CD14-positive monocyte (primary cell): ENCODE data around the gene CAMK2N2. TPM values are rescaled to one million over a fixed set of nuclear protein-coding genes. Genes with fewer than 3 reads are reported as not detected.

Source experiments
- DNase-seq, 3 donors: peaks; one replicate each; pipeline ENCODE4 v3.0.0-alpha.2; 2011 to 2022
- H2AFZ ChIP-seq: 2 replicates; pipeline ENCODE4 v1.6.0; 2012; ENCODE audit warnings: mild to moderate bottlenecking, low read depth, low read length, inconsistent platforms; ENCODE audit not compliant: insufficient read depth, poor library complexity, severe bottlenecking
- H3K27ac ChIP-seq, 2 donors: 1 replicate in 1 of 2; 2 replicates in 1 of 2; pipeline ENCODE4 v1.5.1; 2012 to 2013; ENCODE audit warnings: low read length in 2 of 2, control low read depth in 1 of 2, inconsistent platforms in 1 of 2, low read depth in 1 of 2, mild to moderate bottlenecking in 1 of 2
- H3K27me3 ChIP-seq, 2 donors: one replicate each; pipeline versions ENCODE4 v1.6.0 to v1.6.1; 2011 to 2013; ENCODE audit warnings: low read length in 2 of 2; ENCODE audit not compliant: control insufficient read depth in 2 of 2, insufficient read depth in 2 of 2
- H3K36me3 ChIP-seq, 2 donors: replicated peaks in 1 of 2; 1 replicate in 1 of 2; 2 replicates in 1 of 2; pipeline versions ENCODE4 v1.5.1 to v1.6.1; 2012 to 2013; ENCODE audit warnings: low read length in 2 of 2, control low read depth in 1 of 2, inconsistent platforms in 1 of 2, mild to moderate bottlenecking in 1 of 2; ENCODE audit not compliant: insufficient read depth in 2 of 2, control insufficient read depth in 1 of 2
- H3K4me1 ChIP-seq, 2 donors: 1 replicate in 1 of 2; 2 replicates in 1 of 2; pipeline versions ENCODE4 v1.5.1 to v1.6.1; 2012 to 2013; ENCODE audit warnings: low read length in 2 of 2, control low read depth in 1 of 2, inconsistent platforms in 1 of 2, mild to moderate bottlenecking in 1 of 2, moderate library complexity in 1 of 2; ENCODE audit not compliant: insufficient read depth in 2 of 2, control insufficient read depth in 1 of 2
- H3K4me2 ChIP-seq: replicated peaks from 2 replicates; pipeline ENCODE3; 2012; ENCODE audit warnings: low read length, moderate library complexity, mild to moderate bottlenecking; ENCODE audit not compliant: poor library complexity, severe bottlenecking; ENCODE audit errors: extremely low read depth
- H3K4me3 ChIP-seq, 3 experiments: fragments of 200-600 bp in 1 of 3; sonication (generic) in 1 of 3; replicated peaks in 1 of 3; 1 replicate in 2 of 3; 2 replicates in 1 of 3; pipeline ENCODE4 v1.5.1; 2011 to 2013; ENCODE audit warnings: low read length in 3 of 3, mild to moderate bottlenecking in 3 of 3, control low read depth in 2 of 3, low read depth in 2 of 3, inconsistent platforms in 1 of 3, moderate library complexity in 1 of 3
- H3K79me2 ChIP-seq: 2 replicates; pipeline ENCODE4 v1.6.0; 2012; ENCODE audit warnings: mild to moderate bottlenecking, control low read depth, inconsistent platforms, low read length, moderate library complexity; ENCODE audit not compliant: insufficient read depth
- H3K9ac ChIP-seq: 2 replicates; pipeline ENCODE4 v1.6.0; 2017; ENCODE audit warnings: low read length, mild to moderate bottlenecking; ENCODE audit not compliant: insufficient read depth, poor library complexity, severe bottlenecking
- H3K9me3 ChIP-seq, 2 donors: replicated peaks in 1 of 2; 1 replicate in 1 of 2; 2 replicates in 1 of 2; pipeline versions ENCODE4 v1.5.1 to v1.6.1; 2012 to 2013; ENCODE audit warnings: low read length in 2 of 2, control low read depth in 1 of 2; ENCODE audit not compliant: control insufficient read depth in 1 of 2, insufficient read depth in 1 of 2
- H4K20me1 ChIP-seq: 2 replicates; pipeline ENCODE4 v1.6.0; 2012; ENCODE audit warnings: mild to moderate bottlenecking, low read length, control low read depth, moderate library complexity; ENCODE audit not compliant: insufficient read depth
- H3K27ac Mint-ChIP-seq, 7 donors: one replicate each; pipeline ENCODE4 v1.8.0; 2020; ENCODE audit warnings: mild to moderate bottlenecking in 7 of 7, mixed read lengths in 7 of 7, moderate library complexity in 6 of 7, inconsistent platforms in 2 of 7
- H3K27me3 Mint-ChIP-seq, 3 donors: one replicate each; pipeline ENCODE4 v1.8.0; 2021 to 2022; ENCODE audit warnings: low read depth in 3 of 3, mild to moderate bottlenecking in 3 of 3, mixed read lengths in 3 of 3, moderate library complexity in 3 of 3, inconsistent platforms in 1 of 3
- H3K36me3 Mint-ChIP-seq, 2 donors: one replicate each; pipeline ENCODE4 v1.8.0; 2020; ENCODE audit warnings: mixed read lengths in 2 of 2, inconsistent platforms in 1 of 2, mild to moderate bottlenecking in 1 of 2
- H3K4me1 Mint-ChIP-seq: one replicate; pipeline ENCODE4 v1.8.0; 2020; ENCODE audit warnings: mild to moderate bottlenecking, mixed read lengths
- H3K4me3 Mint-ChIP-seq, 2 donors: one replicate each; pipeline ENCODE4 v1.8.0; 2020; ENCODE audit warnings: mild to moderate bottlenecking in 2 of 2, mixed read lengths in 2 of 2, moderate library complexity in 1 of 2
- H3K9me3 Mint-ChIP-seq, 7 donors: one replicate each; pipeline ENCODE4 v1.8.0; 2020 to 2022; ENCODE audit warnings: mixed read lengths in 7 of 7, mild to moderate bottlenecking in 6 of 7, moderate library complexity in 6 of 7, inconsistent platforms in 2 of 7
- WGBS: methylation state at CpG from one replicate; pipeline ENCODE4 v1.1.5; 2013; ENCODE audit warnings: missing lambda C conversion rate; ENCODE audit not compliant: insufficient coverage; 5-methylcytosine and 5-hydroxymethylcytosine counted together
- intact Hi-C, 2 donors: fragments of 100-400 bp; cut with micrococcal nuclease; formaldehyde crosslinking; loops; one replicate each; pipeline versions ENCODE4 v1.15.0 to v1.15.1; 2023
- polyA plus RNA-seq, 3 donors: library from polyadenylated mRNA; depleted of rRNA in 1 of 3; unstranded in 2 of 3; stranded (reverse) in 1 of 3; fragments of 300-500 nt in 2 of 3; fragments of >200 nt in 1 of 3; fragmentation: Illumina TruSeq in 2 of 3; gene quantifications; 1 replicate in 2 of 3; 2 replicates in 1 of 3; pipeline ENCODE4 v1.2.3, GENCODE V29; 2012 to 2021
- TF ChIP-seq, protein P1 (sequence below): fragments of 200-600 bp; IDR thresholded peaks from one replicate; pipeline ENCODE4 v1.8.0; 2022; ENCODE audit warnings: antibody characterized with exemption, mild to moderate bottlenecking

Gene CAMK2N2
- polyA plus RNA-seq, 3 donors = not detected

- no peak overlapping the region for H3K27ac Mint-ChIP-seq
- H3K27ac ChIP-seq = no peak overlapping the region
- H4K20me1 ChIP-seq = no peaks in the 10 kb centered on the region
- H3K27me3 Mint-ChIP-seq = peaks cover 2 to 6% (median 5%) of the 10 kb centered on the region in 3 donors
- H3K4me2 ChIP-seq = no peak overlapping the region
- H3K4me1 Mint-ChIP-seq = no peaks in the 10 kb centered on the region
- H3K79me2 ChIP-seq = no peaks in the 10 kb centered on the region
- H3K36me3 Mint-ChIP-seq = peaks cover 39 to 44% of the 10 kb centered on the region in 2 donors
- H3K36me3 ChIP-seq = peaks cover 39 to 45% of the 10 kb centered on the region in 2 donors
- H3K4me3 Mint-ChIP-seq = peak overlapping the region in 1 of 2 donors; percentile 24
- H3K4me1 ChIP-seq = no peaks in the 10 kb centered on the region
- no peak overlapping the region for H3K4me3 ChIP-seq
- H3K27me3 ChIP-seq = no peaks in the 10 kb centered on the region
- H3K9me3 ChIP-seq = no peaks in the 10 kb centered on the region
- no peak overlapping the region for H3K9ac ChIP-seq
- 72% methylated on average over 39 of the region's 46 CpGs for WGBS
- no peaks in the 10 kb centered on the region for H3K9me3 Mint-ChIP-seq
- DNase-seq = no peak
- no peak overlapping the region for H2AFZ ChIP-seq
- TF ChIP-seq, protein P1, sequence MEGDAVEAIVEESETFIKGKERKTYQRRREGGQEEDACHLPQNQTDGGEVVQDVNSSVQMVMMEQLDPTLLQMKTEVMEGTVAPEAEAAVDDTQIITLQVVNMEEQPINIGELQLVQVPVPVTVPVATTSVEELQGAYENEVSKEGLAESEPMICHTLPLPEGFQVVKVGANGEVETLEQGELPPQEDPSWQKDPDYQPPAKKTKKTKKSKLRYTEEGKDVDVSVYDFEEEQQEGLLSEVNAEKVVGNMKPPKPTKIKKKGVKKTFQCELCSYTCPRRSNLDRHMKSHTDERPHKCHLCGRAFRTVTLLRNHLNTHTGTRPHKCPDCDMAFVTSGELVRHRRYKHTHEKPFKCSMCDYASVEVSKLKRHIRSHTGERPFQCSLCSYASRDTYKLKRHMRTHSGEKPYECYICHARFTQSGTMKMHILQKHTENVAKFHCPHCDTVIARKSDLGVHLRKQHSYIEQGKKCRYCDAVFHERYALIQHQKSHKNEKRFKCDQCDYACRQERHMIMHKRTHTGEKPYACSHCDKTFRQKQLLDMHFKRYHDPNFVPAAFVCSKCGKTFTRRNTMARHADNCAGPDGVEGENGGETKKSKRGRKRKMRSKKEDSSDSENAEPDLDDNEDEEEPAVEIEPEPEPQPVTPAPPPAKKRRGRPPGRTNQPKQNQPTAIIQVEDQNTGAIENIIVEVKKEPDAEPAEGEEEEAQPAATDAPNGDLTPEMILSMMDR = peak; percentile 17
- intact Hi-C loops = no loop called here
Measured at GRCh38 chr3:184241447-184242296, 19.7 kb downstream of the CAMK2N2 start.

DNA sequence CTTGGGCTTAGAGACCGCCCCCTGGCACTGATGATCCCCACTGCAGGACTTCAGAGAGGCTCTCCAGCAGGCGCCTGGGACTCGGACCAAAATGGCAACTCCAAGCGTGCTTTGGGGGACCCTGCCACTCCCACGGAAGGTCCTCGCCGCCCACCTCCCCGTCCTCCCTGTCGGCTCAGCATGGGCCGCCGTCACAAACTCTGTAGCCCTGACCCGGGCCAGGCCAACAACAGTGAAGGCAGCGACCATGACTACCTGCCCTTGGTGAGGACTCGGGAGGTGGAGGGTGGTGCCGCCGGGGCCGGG is 20.3 kb downstream of the CAMK2N2 start:
- H3K27ac ChIP-seq = no peak overlapping the region
- H3K4me3 ChIP-seq = no peak overlapping the region
- 79% methylated on average over 11 of the region's 17 CpGs for WGBS
- peaks cover 39 to 44% of the 10 kb centered on the region in 2 donors for H3K36me3 ChIP-seq
- Mint-ChIP-seq H3K9me3 (no peaks in the 10 kb centered on the region), H3K36me3 (peaks cover 39 to 43% of the 10 kb centered on the region in 2 donors), H3K4me1 (no peaks in the 10 kb centered on the region), H3K27ac (no peak overlapping the region), H3K27me3 (peaks cover 1 to 6% (median 5%) of the 10 kb centered on the region in 3 donors), H3K4me3 (no peak overlapping the region)
- no peaks in the 10 kb centered on the region for H3K9me3 ChIP-seq
- no peaks in the 10 kb centered on the region for H3K79me2 ChIP-seq
- no peaks in the 10 kb centered on the region for H3K27me3 ChIP-seq
- no peaks in the 10 kb centered on the region for H3K4me1 ChIP-seq
- no peak for DNase-seq
- no peaks in the 10 kb centered on the region for H4K20me1 ChIP-seq
- H3K4me2 ChIP-seq = no peak overlapping the region
- H2AFZ ChIP-seq = no peak overlapping the region
- H3K9ac ChIP-seq = no peak overlapping the region
- TF ChIP-seq, protein P1 = no peak
- intact Hi-C loops = no loop called here
